Neural cell (in vitro differentiated cells): ENCODE results near the gene MTCL1. TPM values are rescaled to one million over a fixed set of nuclear protein-coding genes. Genes with fewer than 3 reads are reported as not detected.

Experiments used
- H2AFZ ChIP-seq: fragments of 200-600, 300-800 bp; sonication (generic), shearing (Covaris generic); 2 replicates; pipeline ENCODE4 v1.6.0; 2014; ENCODE audit warnings: low read depth, mild to moderate bottlenecking, antibody characterized with exemption, low read length, moderate library complexity
- H3F3A ChIP-seq: fragments of 200-600 bp; shearing (Covaris generic); 2 replicates; pipeline ENCODE4 v1.6.1; 2016; ENCODE audit warnings: mild to moderate bottlenecking, moderate library complexity, mixed read lengths, antibody characterized with exemption, low read length; ENCODE audit not compliant: insufficient read depth, poor library complexity, severe bottlenecking
- H3K27ac ChIP-seq: fragments of 200-600, 300-800 bp; sonication (generic), shearing (Covaris generic); 2 replicates; pipeline ENCODE4 v1.5.1; 2014; ENCODE audit warnings: mild to moderate bottlenecking, low read length, moderate library complexity
- H3K27me3 ChIP-seq: fragments of 300-800, 200-600 bp; sonication (generic), shearing (Covaris generic); 2 replicates; pipeline ENCODE4 v1.6.0; 2014; ENCODE audit warnings: mild to moderate bottlenecking, low read depth, low read length, moderate library complexity; ENCODE audit not compliant: insufficient read depth
- H3K36me3 ChIP-seq: fragments of 300-800, 200-600 bp; sonication (generic), shearing (Covaris generic); 2 replicates; pipeline ENCODE4 v1.5.1; 2014; ENCODE audit warnings: mild to moderate bottlenecking, antibody characterized with exemption, low read length, moderate library complexity; ENCODE audit not compliant: insufficient read depth
- H3K4me2 ChIP-seq: fragments of 300-800, 200-600 bp; sonication (generic), shearing (Covaris generic); 2 replicates; pipeline ENCODE4 v1.6.0; 2014; ENCODE audit warnings: mild to moderate bottlenecking, low read length
- H3K4me3 ChIP-seq: fragments of 300-800, 200-600 bp; sonication (generic), shearing (Covaris generic); 2 replicates; pipeline ENCODE4 v1.5.1; 2014; ENCODE audit warnings: mild to moderate bottlenecking, low read length, moderate library complexity
- H3K79me2 ChIP-seq: fragments of 200-600 bp; shearing (Covaris generic); replicated peaks from 2 replicates; pipeline ENCODE4 v1.6.0; 2014; ENCODE audit warnings: mild to moderate bottlenecking, low read length, moderate library complexity; ENCODE audit not compliant: insufficient read depth
- H3K9ac ChIP-seq: fragments of 300-800, 200-600 bp; sonication (generic), shearing (Covaris generic); 2 replicates; pipeline ENCODE4 v1.6.1; 2016; ENCODE audit warnings: mild to moderate bottlenecking, low read length, mixed read lengths
- H3K9me2 ChIP-seq: fragments of 200-600 bp; shearing (Covaris generic); 2 replicates; pipeline ENCODE4 v1.6.1; 2016; ENCODE audit warnings: mild to moderate bottlenecking, low read length, mixed read lengths; ENCODE audit not compliant: insufficient read depth
- H3K9me3 ChIP-seq: fragments of 200-600, 300-800 bp; sonication (generic), shearing (Covaris generic); 2 replicates; pipeline ENCODE4 v1.6.1; 2016; ENCODE audit warnings: mild to moderate bottlenecking, mixed run types, low read length, moderate library complexity, mixed read lengths
- H4K20me1 ChIP-seq: fragments of 200-600 bp; shearing (Covaris generic); 2 replicates; pipeline ENCODE4 v1.6.1; 2016; ENCODE audit warnings: mild to moderate bottlenecking, mixed run types; ENCODE audit not compliant: insufficient read depth
- EP300 ChIP-seq: fragments of 450-650 bp; conservative IDR thresholded peaks from 2 replicates; pipeline ENCODE4 v1.6.1; 2014; ENCODE audit warnings: antibody characterized with exemption, mild to moderate bottlenecking, moderate library complexity; ENCODE audit not compliant: poor library complexity, severe bottlenecking
- EZH2 ChIP-seq: fragments of 200-600, 300-800 bp; shearing (Covaris generic), sonication (generic); IDR thresholded peaks from 2 replicates; pipeline ENCODE4 v1.6.1; 2014; ENCODE audit warnings: antibody characterized with exemption, low read length, borderline replicate concordance, mild to moderate bottlenecking; ENCODE audit not compliant: insufficient read depth, poor library complexity, severe bottlenecking
- MXI1 ChIP-seq: fragments of 450-650 bp; conservative IDR thresholded peaks from 2 replicates; pipeline ENCODE4 v1.6.1; 2014; ENCODE audit warnings: antibody characterized with exemption, mild to moderate bottlenecking; ENCODE audit not compliant: poor library complexity, severe bottlenecking
- POLR2AphosphoS5 ChIP-seq: IDR thresholded peaks from 2 replicates; pipeline ENCODE4 v1.6.1; 2012
- RAD21 ChIP-seq: fragments of 450-650 bp; conservative IDR thresholded peaks from 2 replicates; pipeline ENCODE4 v1.6.1; 2014; ENCODE audit warnings: antibody characterized with exemption, mild to moderate bottlenecking, moderate library complexity
- REST ChIP-seq: IDR thresholded peaks from 2 replicates; pipeline ENCODE4 v1.6.1; 2012; ENCODE audit warnings: borderline replicate concordance
- SMC3 ChIP-seq: fragments of 450-650 bp; conservative IDR thresholded peaks from 2 replicates; pipeline ENCODE4 v1.6.1; 2014; ENCODE audit warnings: antibody characterized with exemption, mild to moderate bottlenecking, moderate library complexity; ENCODE audit not compliant: poor library complexity
- TAF1 ChIP-seq: IDR thresholded peaks from 2 replicates; pipeline ENCODE4 v1.6.1; 2012; ENCODE audit warnings: low read depth
- polyA plus RNA-seq: library from polyadenylated mRNA; depleted of rRNA; stranded (reverse); fragments of >200 nt; gene quantifications from 2 replicates; pipeline ENCODE4 v1.2.3, GENCODE V29; 2014
- TF ChIP-seq, protein P1 (sequence below): fragments of 450-650 bp; IDR thresholded peaks from 2 replicates; pipeline ENCODE4 v1.5.1; 2014; ENCODE audit warnings: antibody characterized with exemption, mild to moderate bottlenecking, moderate library complexity; ENCODE audit not compliant: poor library complexity, severe bottlenecking

MTCL1 gene
- polyA plus RNA-seq, 1 donor from 2014 or later = 20.8 TPM

DNA sequence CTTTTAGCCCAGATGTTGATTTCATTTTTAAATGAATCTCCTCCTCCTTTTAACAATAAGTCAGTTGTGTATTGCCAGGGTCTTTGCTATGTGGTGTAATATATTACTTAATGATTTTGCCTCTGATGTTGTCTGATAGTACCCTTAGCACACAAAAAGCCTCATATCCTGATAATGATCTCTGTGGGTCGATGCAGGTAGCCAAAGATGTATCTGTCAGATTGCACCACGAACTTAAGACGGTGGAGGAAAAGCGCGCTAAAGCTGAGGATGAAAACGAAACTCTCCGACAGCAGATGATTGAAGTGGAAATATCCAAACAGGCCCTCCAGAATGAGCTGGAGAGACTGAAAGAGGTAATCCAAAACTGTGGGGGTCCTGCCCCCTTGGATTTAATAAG lies 14.8 kb downstream of the MTCL1 start:
- H3K4me2 ChIP-seq = no peak overlapping the region

GRCh38 chr18:8721094-8721669 lies 15.8 kb downstream of the MTCL1 start:
- no peaks in the 10 kb centered on the region for H3K9me2 ChIP-seq
- H3K9me3 ChIP-seq = no peaks in the 10 kb centered on the region
- no peak overlapping the region for H3K4me3 ChIP-seq
- no peaks in the 10 kb centered on the region for H3K36me3 ChIP-seq
- H3K4me2 ChIP-seq = no peak overlapping the region
- H3K9ac ChIP-seq = no peak overlapping the region
- H4K20me1 ChIP-seq = no peaks in the 10 kb centered on the region
- no peak overlapping the region for H3K27ac ChIP-seq
- H3K27me3 ChIP-seq = no peaks in the 10 kb centered on the region
- H2AFZ ChIP-seq = no peak overlapping the region
- H3F3A ChIP-seq = no peaks in the 10 kb centered on the region
- H3K79me2 ChIP-seq = no peaks in the 10 kb centered on the region
- TF ChIP-seq EZH2 = no peak
- TF ChIP-seq EP300 = no peak
- no peak for TF ChIP-seq MXI1
- TF ChIP-seq, protein P1, sequence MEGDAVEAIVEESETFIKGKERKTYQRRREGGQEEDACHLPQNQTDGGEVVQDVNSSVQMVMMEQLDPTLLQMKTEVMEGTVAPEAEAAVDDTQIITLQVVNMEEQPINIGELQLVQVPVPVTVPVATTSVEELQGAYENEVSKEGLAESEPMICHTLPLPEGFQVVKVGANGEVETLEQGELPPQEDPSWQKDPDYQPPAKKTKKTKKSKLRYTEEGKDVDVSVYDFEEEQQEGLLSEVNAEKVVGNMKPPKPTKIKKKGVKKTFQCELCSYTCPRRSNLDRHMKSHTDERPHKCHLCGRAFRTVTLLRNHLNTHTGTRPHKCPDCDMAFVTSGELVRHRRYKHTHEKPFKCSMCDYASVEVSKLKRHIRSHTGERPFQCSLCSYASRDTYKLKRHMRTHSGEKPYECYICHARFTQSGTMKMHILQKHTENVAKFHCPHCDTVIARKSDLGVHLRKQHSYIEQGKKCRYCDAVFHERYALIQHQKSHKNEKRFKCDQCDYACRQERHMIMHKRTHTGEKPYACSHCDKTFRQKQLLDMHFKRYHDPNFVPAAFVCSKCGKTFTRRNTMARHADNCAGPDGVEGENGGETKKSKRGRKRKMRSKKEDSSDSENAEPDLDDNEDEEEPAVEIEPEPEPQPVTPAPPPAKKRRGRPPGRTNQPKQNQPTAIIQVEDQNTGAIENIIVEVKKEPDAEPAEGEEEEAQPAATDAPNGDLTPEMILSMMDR = no peak
- TF ChIP-seq RAD21 = no peak

More for the DNA sequence above, 14.8 kb downstream of the MTCL1 start:
- H3K27ac ChIP-seq = no peak overlapping the region
- H2AFZ ChIP-seq = no peak overlapping the region
- peaks cover 4% of the 10 kb centered on the region for H3K36me3 ChIP-seq
- peaks cover under 1% of the 10 kb centered on the region for H3K9me3 ChIP-seq
- H3K9me2 ChIP-seq = no peaks in the 10 kb centered on the region
- no peak for TF ChIP-seq REST
- TF ChIP-seq, protein P1 = no peak
- no peak for TF ChIP-seq EP300
- TF ChIP-seq SMC3 = no peak
- TF ChIP-seq EZH2 = no peak
- no peak for TF ChIP-seq TAF1
- TF ChIP-seq RAD21 = no peak
- no peak for TF ChIP-seq POLR2AphosphoS5
- TF ChIP-seq MXI1 = no peak
- H3K9ac ChIP-seq = no peak overlapping the region
- H3K27me3 ChIP-seq = no peaks in the 10 kb centered on the region
- no peak overlapping the region for H3K4me3 ChIP-seq
- no peaks in the 10 kb centered on the region for H4K20me1 ChIP-seq
- H3K79me2 ChIP-seq = peaks cover 3% of the 10 kb centered on the region
- no peaks in the 10 kb centered on the region for H3F3A ChIP-seq
